ENCODE results near the gene RABGAP1L.
A peak's percentile ranks its signal among the peaks of the same experiment; 100 is the strongest.

Gene RABGAP1L

DNA sequence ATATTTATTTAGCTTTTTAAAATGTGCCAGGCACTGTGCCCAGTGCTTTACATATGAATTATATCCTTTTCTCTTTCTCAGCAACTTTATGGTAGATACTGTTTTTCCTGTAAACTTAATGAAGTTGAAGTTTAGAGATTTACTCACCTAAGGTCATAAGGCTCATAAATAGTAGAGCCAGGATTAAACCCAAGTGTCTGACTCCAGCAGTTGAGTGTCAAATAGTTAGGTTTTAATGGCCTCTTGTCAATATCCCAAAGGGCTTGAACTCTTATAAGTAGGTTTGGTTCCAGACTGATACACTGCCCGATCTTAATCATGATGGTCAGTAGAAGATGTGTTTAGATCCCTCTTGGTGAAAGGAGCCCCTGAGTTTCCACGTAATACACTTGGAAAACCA lies 37.8 kb downstream of the RABGAP1L start:
- POLR2A ChIA-PET, result no interaction called here
- Histone ChIP-seq H3K4me1 (ENCODE audit: control extremely low read depth in 1 of 4, control insufficient read depth in 4 of 4, insufficient read depth in 4 of 4, low read length in 3 of 4) (peaks cover 0 to 4% (median 0%) of the 10 kb centered on the region in 4 experiments), H3K9me3 (ENCODE audit: control extremely low read depth in 1 of 5, control insufficient read depth in 4 of 5, insufficient read depth in 2 of 5, low read depth in 1 of 5, low read length in 4 of 5) (peaks cover 0 to 2% (median 0%) of the 10 kb centered on the region in 5 experiments), H3K27ac (ENCODE audit: insufficient read depth in 1 of 2, low read depth in 1 of 2, low read length in 2 of 2, poor library complexity in 1 of 2, severe bottlenecking in 2 of 2) (no peak overlapping the region), H3K4me3 (ENCODE audit: control insufficient read depth in 1 of 7, extremely low read depth in 1 of 7, insufficient read depth in 4 of 7, low read depth in 2 of 7, low read length in 6 of 7) (no peak overlapping the region), H3K27me3 (replicated peaks in 2 of 5; ENCODE audit: control insufficient read depth in 4 of 5, insufficient read depth in 5 of 5, low read length in 4 of 5) (no peaks in the 10 kb centered on the region), H3K36me3 (ENCODE audit: control insufficient read depth in 4 of 4, insufficient read depth in 4 of 4, low read length in 3 of 4) (peaks cover 0 to 10% (median 1%) of the 10 kb centered on the region in 4 experiments)
- no peak for DNase-seq
- 100% methylated on average over 2 of the region's 2 CpGs for WGBS (ENCODE audit: insufficient coverage)
- CTCF ChIA-PET, result no interaction called here

DNA sequence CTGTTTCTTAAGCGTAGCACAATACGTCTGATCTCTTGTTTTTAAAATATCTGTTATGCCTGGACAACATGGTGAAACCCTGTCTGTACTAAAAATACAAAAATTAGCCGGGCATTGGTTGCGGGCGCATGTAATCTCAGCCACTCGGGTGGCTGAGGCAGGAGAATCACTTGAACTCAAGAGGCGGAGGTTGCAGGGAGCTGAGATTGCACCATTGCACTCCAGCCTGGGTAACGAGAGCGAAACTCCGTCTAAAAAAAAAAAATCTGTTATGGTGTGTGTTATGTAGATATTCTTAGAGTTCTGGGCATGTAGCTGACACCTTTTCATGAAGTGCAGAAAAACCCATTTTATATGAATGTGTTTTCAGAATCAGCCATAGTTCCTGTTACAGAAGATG lies 38.2 kb downstream of the RABGAP1L start:
- ChIA-PET CTCF (no interaction called here), POLR2A (no interaction called here)
- WGBS (ENCODE audit: insufficient coverage), result 98% methylated on average over 7 of the region's 10 CpGs
- Histone ChIP-seq H3K4me3 (ENCODE audit: control insufficient read depth in 1 of 7, extremely low read depth in 1 of 7, insufficient read depth in 4 of 7, low read depth in 2 of 7, low read length in 6 of 7) (no peak overlapping the region), H3K27me3 (replicated peaks in 2 of 5; ENCODE audit: control insufficient read depth in 4 of 5, insufficient read depth in 5 of 5, low read length in 4 of 5) (no peaks in the 10 kb centered on the region), H3K36me3 (ENCODE audit: control insufficient read depth in 4 of 4, insufficient read depth in 4 of 4, low read length in 3 of 4) (peaks cover 0 to 10% (median 1%) of the 10 kb centered on the region in 4 experiments), H3K4me1 (ENCODE audit: control extremely low read depth in 1 of 4, control insufficient read depth in 4 of 4, insufficient read depth in 4 of 4, low read length in 3 of 4) (peaks cover 0 to 4% (median 0%) of the 10 kb centered on the region in 4 experiments), H3K9me3 (ENCODE audit: control extremely low read depth in 1 of 5, control insufficient read depth in 4 of 5, insufficient read depth in 2 of 5, low read depth in 1 of 5, low read length in 4 of 5) (peaks cover 0 to 2% (median 0%) of the 10 kb centered on the region in 5 experiments), H3K27ac (ENCODE audit: insufficient read depth in 1 of 2, low read depth in 1 of 2, low read length in 2 of 2, poor library complexity in 1 of 2, severe bottlenecking in 2 of 2) (no peak overlapping the region)
- DNase-seq, result no peak

DNA sequence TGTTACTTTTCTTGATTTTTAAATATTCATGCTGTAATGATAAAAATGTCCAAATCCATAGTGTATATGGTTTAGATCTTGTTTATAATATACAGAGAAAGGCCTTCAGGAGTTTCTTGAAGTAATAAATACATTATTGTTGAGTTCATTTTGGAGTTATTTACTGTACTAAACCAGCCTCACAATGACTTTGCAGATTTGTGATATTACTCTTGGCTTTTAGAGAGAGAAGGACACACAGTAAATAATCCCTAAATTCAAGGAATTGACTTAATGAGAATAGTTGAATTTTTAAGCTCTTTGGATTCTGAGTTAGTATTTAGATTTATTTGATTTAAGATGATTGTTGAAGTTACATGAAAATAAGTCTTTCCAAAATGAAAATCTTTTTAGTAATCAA lies 38.9 kb downstream of the RABGAP1L start:
- POLR2A ChIA-PET, result no interaction called here
- Histone ChIP-seq H3K4me1 (ENCODE audit: control extremely low read depth in 1 of 4, control insufficient read depth in 4 of 4, insufficient read depth in 4 of 4, low read length in 3 of 4) (peaks cover 0 to 4% (median 0%) of the 10 kb centered on the region in 4 experiments), H3K9me3 (ENCODE audit: control extremely low read depth in 1 of 5, control insufficient read depth in 4 of 5, insufficient read depth in 2 of 5, low read depth in 1 of 5, low read length in 4 of 5) (peaks cover 0 to 4% (median 0%) of the 10 kb centered on the region in 5 experiments), H3K27ac (ENCODE audit: insufficient read depth in 1 of 2, low read depth in 1 of 2, low read length in 2 of 2, poor library complexity in 1 of 2, severe bottlenecking in 2 of 2) (no peak overlapping the region), H3K27me3 (replicated peaks in 2 of 5; ENCODE audit: control insufficient read depth in 4 of 5, insufficient read depth in 5 of 5, low read length in 4 of 5) (no peaks in the 10 kb centered on the region), H3K36me3 (ENCODE audit: control insufficient read depth in 4 of 4, insufficient read depth in 4 of 4, low read length in 3 of 4) (peaks cover 0 to 10% (median 1%) of the 10 kb centered on the region in 4 experiments), H3K4me3 (ENCODE audit: control insufficient read depth in 1 of 7, extremely low read depth in 1 of 7, insufficient read depth in 4 of 7, low read depth in 2 of 7, low read length in 6 of 7) (no peak overlapping the region)
- CTCF ChIA-PET, result no interaction called here
- DNase-seq, result no peak

DNA sequence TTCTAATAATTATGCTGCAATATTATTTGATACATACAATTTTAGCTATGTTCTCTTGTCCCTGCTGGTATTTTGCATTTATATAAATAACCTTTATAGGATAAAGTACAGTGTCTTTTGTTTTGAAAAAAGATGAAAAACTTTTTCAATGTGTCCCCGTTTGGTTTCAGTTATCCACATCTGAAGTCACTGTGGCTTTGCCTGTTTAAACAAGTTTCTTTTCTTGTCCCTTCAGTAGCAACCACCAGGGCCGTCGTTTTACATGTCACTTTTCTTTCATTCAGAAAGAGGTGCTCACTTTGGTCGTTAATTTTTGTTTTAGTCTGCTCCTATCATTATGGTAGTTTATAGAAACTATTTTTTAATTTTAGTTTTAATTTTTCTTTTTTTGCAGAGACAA lies 41.4 kb downstream of the RABGAP1L start:
- Histone ChIP-seq H3K4me1 (ENCODE audit: control extremely low read depth in 1 of 4, control insufficient read depth in 4 of 4, insufficient read depth in 4 of 4, low read length in 3 of 4) (peaks cover 0 to 4% (median 0%) of the 10 kb centered on the region in 4 experiments), H3K27ac (ENCODE audit: insufficient read depth in 1 of 2, low read depth in 1 of 2, low read length in 2 of 2, poor library complexity in 1 of 2, severe bottlenecking in 2 of 2) (no peak overlapping the region), H3K27me3 (replicated peaks in 2 of 5; ENCODE audit: control insufficient read depth in 4 of 5, insufficient read depth in 5 of 5, low read length in 4 of 5) (no peaks in the 10 kb centered on the region), H3K9me3 (ENCODE audit: control extremely low read depth in 1 of 5, control insufficient read depth in 4 of 5, insufficient read depth in 2 of 5, low read depth in 1 of 5, low read length in 4 of 5) (peaks cover 0 to 8% (median 3%) of the 10 kb centered on the region in 5 experiments), H3K36me3 (ENCODE audit: control insufficient read depth in 4 of 4, insufficient read depth in 4 of 4, low read length in 3 of 4) (peaks cover 0 to 10% (median 1%) of the 10 kb centered on the region in 4 experiments), H3K4me3 (ENCODE audit: control insufficient read depth in 1 of 7, extremely low read depth in 1 of 7, insufficient read depth in 4 of 7, low read depth in 2 of 7, low read length in 6 of 7) (no peak overlapping the region)
- ChIA-PET CTCF (no interaction called here), POLR2A (no interaction called here)
- WGBS (ENCODE audit: insufficient coverage), result 97% methylated on average over 3 of the region's 4 CpGs
- DNase-seq, result no peak

DNA sequence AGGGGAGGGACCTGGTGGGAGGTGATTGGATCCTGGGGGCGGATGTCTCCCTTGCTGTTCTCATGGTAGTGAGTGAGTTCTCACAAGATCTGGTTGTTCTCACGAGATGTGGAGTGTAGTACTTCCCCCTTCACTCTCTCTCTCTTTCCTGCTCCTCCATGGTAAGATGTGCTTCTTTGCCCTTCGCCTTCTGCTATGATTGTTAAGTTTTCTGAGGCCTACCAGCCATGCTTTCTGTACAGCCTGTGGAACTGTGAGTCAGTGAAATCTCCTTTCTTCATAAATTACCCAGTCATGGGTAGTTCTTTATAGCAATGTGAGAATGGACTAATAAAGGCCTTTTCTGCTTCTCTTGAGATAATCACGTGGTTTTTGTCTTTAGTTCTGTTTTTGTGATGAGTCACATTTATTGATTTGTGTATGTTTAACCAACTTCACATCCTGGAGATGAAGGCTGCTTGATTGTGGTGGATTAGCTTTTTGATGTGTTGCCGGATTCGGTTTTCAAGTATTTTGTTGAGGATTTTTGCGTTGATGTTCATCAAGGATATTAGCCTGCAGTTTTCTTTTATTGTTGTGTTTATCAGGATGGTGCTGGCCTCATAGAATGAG lies 45.5 kb downstream of the RABGAP1L start:
- Histone ChIP-seq H3K27ac (ENCODE audit: insufficient read depth in 1 of 2, low read depth in 1 of 2, low read length in 2 of 2, poor library complexity in 1 of 2, severe bottlenecking in 2 of 2) (peak overlapping the region in 1 of 2 experiments; percentile 54), H3K4me1 (ENCODE audit: control extremely low read depth in 1 of 4, control insufficient read depth in 4 of 4, insufficient read depth in 4 of 4, low read length in 3 of 4) (peaks cover 0 to 4% (median 0%) of the 10 kb centered on the region in 4 experiments), H3K4me3 (ENCODE audit: control insufficient read depth in 1 of 7, extremely low read depth in 1 of 7, insufficient read depth in 4 of 7, low read depth in 2 of 7, low read length in 6 of 7) (no peak overlapping the region), H3K9me3 (ENCODE audit: control extremely low read depth in 1 of 5, control insufficient read depth in 4 of 5, insufficient read depth in 2 of 5, low read depth in 1 of 5, low read length in 4 of 5) (peaks cover 0 to 27% (median 5%) of the 10 kb centered on the region in 5 experiments), H3K36me3 (ENCODE audit: control insufficient read depth in 4 of 4, insufficient read depth in 4 of 4, low read length in 3 of 4) (peaks cover 0 to 7% (median 1%) of the 10 kb centered on the region in 4 experiments), H3K27me3 (replicated peaks in 2 of 5; ENCODE audit: control insufficient read depth in 4 of 5, insufficient read depth in 5 of 5, low read length in 4 of 5) (no peaks in the 10 kb centered on the region)
- WGBS (ENCODE audit: insufficient coverage), result 67% methylated on average over 3 of the region's 7 CpGs
- ChIA-PET CTCF (no interaction called here), POLR2A (no interaction called here)
- DNase-seq, result peak in 2 of 3 donors; percentile 42 to 67

DNA sequence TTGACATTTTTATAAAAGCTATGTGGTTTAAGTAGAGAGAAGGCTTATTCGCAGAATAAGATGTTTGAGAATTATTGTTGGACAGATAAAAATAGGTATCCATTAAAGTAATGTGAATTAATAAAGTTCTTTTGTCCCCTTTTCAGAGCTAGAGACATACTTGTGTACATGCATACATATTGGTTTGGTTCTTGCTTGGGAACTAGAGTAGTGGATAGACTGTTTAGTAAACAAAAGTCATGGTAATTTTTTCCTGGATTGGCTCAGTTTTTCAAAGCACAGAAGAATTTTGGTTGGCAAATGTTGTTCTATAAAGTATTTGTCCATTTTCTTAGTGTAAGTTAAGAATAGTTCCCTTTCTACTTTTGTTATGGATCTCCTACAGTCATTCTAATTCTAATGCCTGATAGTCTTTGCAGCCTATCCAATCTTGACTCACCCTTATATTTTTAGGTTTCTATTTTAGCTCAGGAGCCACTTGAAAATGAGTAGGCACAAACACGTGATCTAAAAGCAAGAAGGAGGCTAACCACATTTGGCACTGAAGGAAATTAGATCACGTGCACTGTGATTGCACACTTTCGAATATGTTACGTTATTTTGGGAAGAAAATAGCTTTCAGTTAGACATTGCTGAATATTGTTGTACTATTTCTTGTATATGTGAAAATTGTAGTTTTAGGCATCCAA lies 47.0 kb downstream of the RABGAP1L start:
- Histone ChIP-seq H3K4me3 (ENCODE audit: control insufficient read depth in 1 of 7, extremely low read depth in 1 of 7, insufficient read depth in 4 of 7, low read depth in 2 of 7, low read length in 6 of 7) (no peak overlapping the region), H3K36me3 (ENCODE audit: control insufficient read depth in 4 of 4, insufficient read depth in 4 of 4, low read length in 3 of 4) (peaks cover 0 to 5% (median 2%) of the 10 kb centered on the region in 4 experiments), H3K27me3 (replicated peaks in 2 of 5; ENCODE audit: control insufficient read depth in 4 of 5, insufficient read depth in 5 of 5, low read length in 4 of 5) (no peaks in the 10 kb centered on the region), H3K4me1 (ENCODE audit: control extremely low read depth in 1 of 4, control insufficient read depth in 4 of 4, insufficient read depth in 4 of 4, low read length in 3 of 4) (peaks cover 0 to 4% (median 0%) of the 10 kb centered on the region in 4 experiments), H3K27ac (ENCODE audit: insufficient read depth in 1 of 2, low read depth in 1 of 2, low read length in 2 of 2, poor library complexity in 1 of 2, severe bottlenecking in 2 of 2) (no peak overlapping the region), H3K9me3 (ENCODE audit: control extremely low read depth in 1 of 5, control insufficient read depth in 4 of 5, insufficient read depth in 2 of 5, low read depth in 1 of 5, low read length in 4 of 5) (peaks cover under 1 to 39% (median 6%) of the 10 kb centered on the region in 5 experiments)
- DNase-seq, result no peak
- 64% methylated on average over 5 of the region's 5 CpGs for WGBS (ENCODE audit: insufficient coverage)
- ChIA-PET POLR2A (no interaction called here), CTCF (interaction anchor here (1.3 to 1.8 kb wide), 2 partner anchors 12 to 775 kb away, joined by 4 to 6 read pairs; no protein-coding TSS in a partner anchor)
